Chondrocyte (in vitro differentiated cells): ENCODE data around the gene C11orf21. TPM values are rescaled to one million over a fixed set of nuclear protein-coding genes. Genes with fewer than 3 reads are reported as not detected.
"Not testable (repeated sequence)": the region's sequence is repeated elsewhere in the genome, so short reads cannot be mapped to it uniquely, and the experiment has no call there.

Source experiments
- DNase-seq: peaks from one replicate; pipeline ENCODE4 v3.0.0; 2021; ENCODE audit warnings: mixed read lengths, low spot score
- H3K27ac Mint-ChIP-seq: one replicate; pipeline ENCODE4 v1.8.0; 2021; ENCODE audit warnings: mild to moderate bottlenecking, moderate library complexity, mixed read lengths; ENCODE audit not compliant: unreplicated experiment
- H3K27me3 Mint-ChIP-seq: 2 replicates; pipeline ENCODE4 v1.8.0; 2021; ENCODE audit warnings: low read depth, mixed read lengths
- H3K36me3 Mint-ChIP-seq: 2 replicates; pipeline ENCODE4 v1.8.0; 2021; ENCODE audit warnings: low read depth, mixed read lengths
- H3K4me1 Mint-ChIP-seq: 2 replicates; pipeline ENCODE4 v1.8.0; 2021; ENCODE audit warnings: low read depth, mild to moderate bottlenecking, mixed read lengths
- H3K4me3 Mint-ChIP-seq: one replicate; pipeline ENCODE4 v1.8.0; 2021; ENCODE audit warnings: mild to moderate bottlenecking, moderate library complexity, mixed read lengths; ENCODE audit not compliant: unreplicated experiment
- H3K9me3 Mint-ChIP-seq: 2 replicates; pipeline ENCODE4 v1.8.0; 2021; ENCODE audit warnings: low read depth, mixed read lengths
- CTCF ChIP-seq: fragments of 200-600 bp; sonication (generic); IDR thresholded peaks from 2 replicates; pipeline ENCODE4 v1.5.0; 2021; ENCODE audit warnings: antibody characterized with exemption, mild to moderate bottlenecking, moderate library complexity
- total RNA-seq: library from RNA; stranded (reverse); gene quantifications from 3 replicates; pipeline ENCODE4 v1.2.1, GENCODE V29; 2021

The C11orf21 gene
- total RNA-seq, 1 donor from 2014 or later: not detected

- Mint-ChIP-seq H3K36me3 (peaks cover 9% of the 10 kb centered on the region), H3K4me1 (no peaks in the 10 kb centered on the region), H3K27me3 (no peaks in the 10 kb centered on the region), H3K27ac (no peak overlapping the region), H3K9me3 (peaks cover 10% of the 10 kb centered on the region), H3K4me3 (no peak overlapping the region)
- no peak for TF ChIP-seq CTCF
- no peak for DNase-seq
Observed at GRCh38 chr11:2345050-2345449, 43.3 kb upstream of the C11orf21 start.

GRCh38 chr11:2343502-2343901 is 41.8 kb upstream of the C11orf21 start:
- Mint-ChIP-seq H3K4me1 (no peaks in the 10 kb centered on the region), H3K4me3 (no peak overlapping the region), H3K9me3 (no peaks in the 10 kb centered on the region), H3K27me3 (peaks cover 5% of the 10 kb centered on the region), H3K27ac (no peak overlapping the region), H3K36me3 (peaks cover 7% of the 10 kb centered on the region)
- TF ChIP-seq CTCF: no peak
- DNase-seq: no peak

GRCh38 chr11:2342981-2343380 is 41.3 kb upstream of the C11orf21 start:
- Mint-ChIP-seq H3K36me3 (peaks cover 7% of the 10 kb centered on the region), H3K27me3 (peaks cover 5% of the 10 kb centered on the region), H3K4me1 (no peaks in the 10 kb centered on the region), H3K4me3 (no peak overlapping the region), H3K9me3 (no peaks in the 10 kb centered on the region), H3K27ac (no peak overlapping the region)
- DNase-seq: no peak
- no peak for TF ChIP-seq CTCF

GRCh38 chr11:2342557-2342956 is 40.8 kb upstream of the C11orf21 start:
- Mint-ChIP-seq H3K4me1 (no peaks in the 10 kb centered on the region), H3K27me3 (peaks cover 8% of the 10 kb centered on the region), H3K9me3 (no peaks in the 10 kb centered on the region), H3K4me3 (no peak overlapping the region), H3K36me3 (peaks cover 7% of the 10 kb centered on the region), H3K27ac (no peak overlapping the region)
- no peak for TF ChIP-seq CTCF
- DNase-seq: no peak

- not testable (repeated sequence) for H3K36me3 Mint-ChIP-seq, DNase-seq, H3K4me3 Mint-ChIP-seq, H3K9me3 Mint-ChIP-seq, H3K4me1 Mint-ChIP-seq, H3K27ac Mint-ChIP-seq
- peaks cover 13% of the 10 kb centered on the region for H3K27me3 Mint-ChIP-seq
Observed at GRCh38 chr11:2338760-2339159, 37.0 kb upstream of the C11orf21 start.

- H3K27ac Mint-ChIP-seq, H3K4me3 Mint-ChIP-seq, H3K9me3 Mint-ChIP-seq, H3K4me1 Mint-ChIP-seq, H3K36me3 Mint-ChIP-seq, DNase-seq: not testable (repeated sequence)
- H3K27me3 Mint-ChIP-seq: peaks cover 13% of the 10 kb centered on the region
Observed at GRCh38 chr11:2335286-2335685, 33.6 kb upstream of the C11orf21 start.

GRCh38 chr11:2333486-2334205 is 31.9 kb upstream of the C11orf21 start:
- not testable (repeated sequence) for H3K27me3 Mint-ChIP-seq, H3K36me3 Mint-ChIP-seq, DNase-seq, H3K27ac Mint-ChIP-seq, H3K4me3 Mint-ChIP-seq, H3K4me1 Mint-ChIP-seq, H3K9me3 Mint-ChIP-seq

GRCh38 chr11:2332569-2332968 is 30.9 kb upstream of the C11orf21 start:
- not testable (repeated sequence) for H3K4me3 Mint-ChIP-seq, H3K9me3 Mint-ChIP-seq, H3K27ac Mint-ChIP-seq, DNase-seq, H3K4me1 Mint-ChIP-seq, H3K36me3 Mint-ChIP-seq, H3K27me3 Mint-ChIP-seq
